T-helper 1 cell treated with Interleukin-12 subunit alpha and Interleukin-12 subunit beta and Interleukin-4 antibody, amounts not matched to agents 30 ng/mL and 1 ng/mL, for 36 hours (primary cell): ENCODE data around the gene TRPC4AP. TPM values are rescaled to one million over a fixed set of nuclear protein-coding genes. Genes with fewer than 3 reads are reported as not detected.

ENCODE experiments used
- intact Hi-C: fragments of 100-400 bp; cut with micrococcal nuclease; formaldehyde crosslinking; loops from one replicate; pipeline ENCODE4 v1.15.1; 2024
- total RNA-seq: library from RNA; stranded (reverse); gene quantifications from 2 replicates; pipeline ENCODE4 v1.2.3, GENCODE V29; 2022

The TRPC4AP gene
- total RNA-seq, 1 donor from 2014 or later: 60.7 TPM

- intact Hi-C loops: no loop called here
Measured at GRCh38 chr20:34971561-34972235, 120.9 kb downstream of the TRPC4AP start.

DNA sequence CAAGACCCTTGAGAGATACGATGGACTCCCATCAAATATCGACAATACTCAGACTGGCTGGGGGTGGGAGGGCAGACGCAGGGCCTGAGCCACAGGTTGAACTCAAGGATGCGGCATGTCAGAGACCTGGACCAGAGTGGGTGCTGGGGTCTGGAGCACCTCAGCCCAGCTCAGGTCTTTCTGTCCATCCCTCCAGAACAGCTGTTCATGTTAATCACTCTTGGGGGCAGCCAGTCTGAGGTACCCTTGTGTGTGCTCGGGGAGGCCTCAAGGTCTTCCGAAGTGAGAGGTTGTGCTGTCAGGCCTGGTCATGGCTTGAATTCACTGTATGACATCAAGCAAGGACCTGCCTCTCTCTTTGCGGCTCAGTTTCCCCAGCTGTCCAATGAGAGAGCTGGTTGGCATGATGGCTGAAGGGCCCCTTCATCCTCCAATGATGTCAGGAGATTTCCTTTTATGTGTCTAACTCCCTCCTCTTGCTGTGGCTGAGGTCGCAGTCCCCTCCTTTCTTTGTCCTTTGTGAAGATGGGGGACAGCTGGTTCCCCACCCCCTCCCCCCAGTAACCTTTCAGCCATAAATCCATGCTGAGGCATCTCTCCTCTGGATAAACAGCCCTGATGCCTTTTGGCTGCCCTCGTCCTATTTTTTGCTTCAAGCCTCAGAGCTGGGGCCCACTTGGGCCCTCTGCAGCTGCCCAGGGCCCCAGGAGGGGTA, 121.6 kb downstream of the TRPC4AP start:
- intact Hi-C loops: no loop called here

GRCh38 chr20:34970193-34970840, 122.3 kb downstream of the TRPC4AP start:
- intact Hi-C loops: no loop called here

GRCh38 chr20:34968042-34968775, 124.4 kb downstream of the TRPC4AP start:
- intact Hi-C loops: no loop called here

DNA sequence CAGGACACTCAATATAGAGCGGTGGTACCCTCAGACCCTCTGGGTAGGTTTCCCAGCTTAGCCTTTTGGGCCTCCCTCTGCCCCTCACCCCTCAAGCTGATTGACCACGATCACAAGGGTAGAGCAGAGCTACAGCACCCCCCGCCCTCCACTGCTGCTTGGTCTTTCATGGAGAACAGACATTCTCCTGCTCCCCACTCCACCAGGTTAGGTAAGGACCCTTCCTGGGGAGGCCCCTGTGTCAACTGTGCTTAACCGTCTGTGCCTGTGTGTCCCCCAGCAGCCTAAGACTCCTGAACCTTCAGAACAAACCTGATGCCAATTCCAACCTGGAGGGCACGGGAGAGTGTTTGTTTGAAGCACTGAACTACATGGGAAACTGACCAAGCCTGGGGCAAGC, 125.2 kb downstream of the TRPC4AP start:
- intact Hi-C loops: no loop called here

GRCh38 chr20:34965051-34965450, 127.6 kb downstream of the TRPC4AP start:
- intact Hi-C loops: no loop called here

DNA sequence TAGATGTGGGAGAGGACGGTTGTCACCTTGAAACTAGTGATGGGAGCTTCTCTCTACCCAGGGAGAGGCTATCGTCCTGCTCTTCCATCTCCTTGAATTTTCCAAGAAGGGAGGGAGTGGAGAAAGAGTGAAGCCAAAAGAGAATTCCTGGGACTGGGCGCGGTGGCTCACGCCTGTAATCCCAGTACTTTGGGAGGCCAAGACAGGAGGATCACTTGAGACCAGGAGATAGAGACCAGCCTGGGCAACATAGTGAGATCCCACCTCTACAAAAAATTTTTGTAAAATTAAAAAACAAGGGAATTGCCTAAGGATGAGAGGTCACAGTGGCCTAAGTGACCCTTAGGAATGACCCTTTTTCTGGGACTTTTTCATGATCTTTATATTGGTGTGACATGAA, 128.1 kb downstream of the TRPC4AP start:
- intact Hi-C loops: loop anchor here (5.0 kb wide), 1 partner anchor 243 kb away; no protein-coding TSS in a partner anchor

DNA sequence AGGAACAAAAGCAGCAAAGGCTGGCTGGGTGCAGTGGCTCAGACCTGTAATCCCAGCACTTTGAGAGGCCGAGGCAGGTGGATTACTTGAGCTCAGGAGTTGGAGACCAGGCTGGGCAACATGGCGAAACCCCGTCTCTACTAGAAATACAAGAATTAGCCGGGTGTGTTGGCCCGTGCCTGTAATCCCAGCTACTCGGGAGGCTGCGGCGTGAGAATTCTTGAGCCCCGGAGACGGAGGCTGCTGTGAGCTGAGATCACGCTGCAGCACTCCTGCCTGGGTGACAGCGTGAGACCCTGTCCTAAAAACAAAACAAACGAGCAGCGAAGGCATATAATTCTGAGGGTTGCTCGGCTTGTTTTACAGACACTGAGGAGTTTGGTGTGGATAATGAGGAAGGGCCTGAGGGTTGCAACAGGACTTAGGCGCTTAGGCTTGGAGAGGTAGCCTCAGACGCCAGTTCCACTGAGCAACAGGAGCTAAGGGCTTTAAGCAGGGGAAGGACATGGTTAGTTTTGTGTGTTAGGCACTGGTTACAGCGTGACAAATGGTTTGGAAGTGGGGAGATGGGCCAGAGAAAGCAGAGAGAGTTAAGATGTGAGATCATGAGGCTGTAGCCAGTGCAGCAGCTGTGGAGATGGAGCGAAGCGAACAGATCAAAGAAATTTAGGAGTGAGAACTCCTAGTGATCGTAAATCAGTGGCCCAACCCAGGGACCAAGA, 135.7 kb downstream of the TRPC4AP start:
- intact Hi-C loops: loop anchor here (5.0 kb wide), 2 partner anchors 65 to 660 kb away; partner anchors contain the start of gene SPAG4

DNA sequence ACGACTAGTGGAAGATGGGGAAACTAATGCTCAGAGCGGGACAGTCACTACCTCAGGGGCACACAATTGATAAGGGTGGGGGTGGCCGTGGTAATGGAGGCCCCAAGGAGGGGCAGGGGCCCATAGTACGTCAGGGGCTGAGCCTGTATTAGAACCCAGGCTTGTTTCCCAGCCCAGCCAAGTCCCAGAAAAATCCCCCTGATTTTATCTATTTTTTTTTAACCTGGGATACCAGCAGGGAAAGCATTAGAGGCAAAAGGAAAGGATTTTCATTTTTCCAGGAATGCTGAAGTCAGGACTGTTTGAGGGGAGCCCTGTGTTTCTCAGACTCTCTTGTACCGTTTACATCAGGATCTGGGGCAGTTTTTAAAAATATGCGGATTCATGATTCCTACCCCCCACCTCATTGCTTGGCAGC, 136.6 kb downstream of the TRPC4AP start:
- intact Hi-C loops: loop anchor here (5.0 kb wide), 2 partner anchors 64 to 661 kb away; partner anchors contain the start of gene SPAG4

DNA sequence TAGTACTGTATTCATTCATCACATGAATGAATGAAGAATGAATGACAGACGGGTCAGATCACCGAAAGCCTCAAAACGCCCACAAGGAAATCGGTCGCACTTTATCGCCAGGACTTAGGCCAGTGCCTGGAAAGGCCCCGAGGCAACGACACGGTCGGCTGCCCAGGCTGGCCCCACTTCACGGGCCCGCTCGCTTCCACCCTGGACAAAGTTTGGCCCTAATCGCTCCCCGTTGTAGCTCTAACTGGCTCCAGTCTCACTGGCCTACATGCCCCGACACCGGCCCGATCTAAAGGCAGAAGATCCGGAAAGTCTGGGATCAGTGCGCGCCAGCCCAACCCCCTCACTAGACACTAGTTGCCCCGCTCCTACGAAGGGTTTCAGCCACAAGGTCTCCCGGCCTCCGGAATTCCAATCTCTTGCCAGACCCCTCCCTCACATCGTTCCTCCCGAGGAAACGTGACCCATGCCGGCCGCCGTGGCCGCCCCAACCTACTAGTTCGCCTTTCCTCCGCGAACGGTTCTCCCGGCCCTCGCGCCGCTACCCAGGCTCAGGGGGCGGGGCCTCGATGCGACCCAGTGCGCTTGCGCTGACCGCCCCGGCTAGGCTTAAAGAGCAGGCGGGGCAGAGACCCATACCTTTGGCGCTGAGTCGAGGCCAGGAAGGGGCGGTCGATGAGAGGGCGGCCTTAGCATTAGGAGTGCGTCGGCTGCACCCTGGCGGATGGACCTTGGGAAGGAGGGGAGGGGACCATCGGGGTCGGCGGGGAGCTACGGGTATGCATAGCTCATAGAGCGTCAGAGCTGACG, 137.2 kb downstream of the TRPC4AP start, which contains the start of the genes GSS and MYH7B:
Gene GSS (minus strand): TSS at position 576 of the 810 bp plus-strand sequence. CDS start 3,954 bp downstream, outside the sequence.
Gene MYH7B (plus strand): TSS at position 638 of the 810 bp plus-strand sequence. CDS start 22,138 bp downstream, outside the sequence.
- intact Hi-C loops: loop anchor here (1.0 to 5.0 kb wide), 12 partner anchors 37 to 662 kb away; partner anchors contain the start of genes ACSS2, DYNLRB1, EDEM2 and ITCH

DNA sequence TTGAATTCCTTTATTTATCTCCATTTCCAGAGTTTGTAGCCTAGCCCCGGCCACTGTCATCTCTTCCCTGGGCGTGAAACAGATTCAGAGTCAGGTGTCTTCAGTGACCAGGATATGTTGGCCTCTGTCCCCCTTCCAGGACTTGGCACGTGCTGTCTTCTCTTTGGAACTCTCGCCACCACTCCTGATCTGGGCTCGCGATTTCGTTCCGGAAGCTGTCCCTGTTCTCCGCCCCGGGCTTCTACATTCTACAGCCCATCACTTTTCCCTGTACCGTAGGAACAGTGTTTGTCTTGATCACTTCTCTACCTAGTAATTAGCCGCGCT, 137.7 kb downstream of the TRPC4AP start:
- intact Hi-C loops: loop anchor here (1.0 to 5.0 kb wide), 12 partner anchors 37 to 662 kb away; partner anchors contain the start of genes ACSS2, DYNLRB1, EDEM2 and ITCH

GRCh38 chr20:34953960-34954359, 138.6 kb downstream of the TRPC4AP start:
- intact Hi-C loops: no loop called here

GRCh38 chr20:34952671-34953070, 139.9 kb downstream of the TRPC4AP start:
- intact Hi-C loops: no loop called here

Other genes starting within 250 kb of the TRPC4AP start
- gene GGT7, start 220.0 kb downstream of the TRPC4AP start, total RNA-seq: 16.2 and 16.5 TPM in 2 replicates
- 52.2 and 54.3 TPM in 2 replicates for gene ACSS2, start 216.2 kb downstream of the TRPC4AP start, total RNA-seq
- 58.7 and 59.9 TPM in 2 replicates for gene GSS, start 137.0 kb downstream of the TRPC4AP start, total RNA-seq
- 0.17 and 0.20 TPM in 2 replicates for gene MYH7B, start 136.9 kb downstream of the TRPC4AP start, total RNA-seq
- gene EDEM2, start 54.5 kb upstream of the TRPC4AP start, total RNA-seq: 28.1 and 28.3 TPM in 2 replicates
- gene PROCR, start 79.3 kb upstream of the TRPC4AP start, total RNA-seq: 0.34 and 0.61 TPM in 2 replicates
- gene MMP24, start 133.9 kb upstream of the TRPC4AP start, total RNA-seq: 0.10 and 0.12 TPM in 2 replicates
- gene MMP24OS, start 185.3 kb upstream of the TRPC4AP start, total RNA-seq: 32.5 and 34.0 TPM in 2 replicates
- 115 and 118 TPM in 2 replicates for gene EIF6, start 192.0 kb upstream of the TRPC4AP start, total RNA-seq
- gene FAM83C, start 199.6 kb upstream of the TRPC4AP start, total RNA-seq: not detected in 2 replicates